Body of pancreas (tissue), 4 donors: ENCODE measurements around the gene RNU6-9. TPM values are rescaled to one million over a fixed set of nuclear protein-coding genes. Genes with fewer than 3 reads are reported as not detected.

ENCODE experiments used
- ATAC-seq: fragments of 150-250 bp; one replicate; pipeline ENCODE4 v1.9.1; 2016
- DNase-seq, 4 donors: peaks; one replicate each; pipeline ENCODE4 v3.0.0-alpha.2; 2019
- H3K27ac ChIP-seq, 4 donors: fragments of 200-600 bp; sonication (generic); 1 replicate in 3 of 4; 2 replicates in 1 of 4; pipeline versions ENCODE4 v1.5.1 to v1.6.1; 2016 to 2019; ENCODE audit warnings: mild to moderate bottlenecking in 1 of 4, mixed read lengths in 1 of 4, moderate library complexity in 1 of 4
- H3K27me3 ChIP-seq, 2 donors: fragments of 200-600 bp; sonication (generic); one replicate each; pipeline ENCODE4 v1.6.0; 2016; ENCODE audit warnings: mild to moderate bottlenecking in 1 of 2
- H3K36me3 ChIP-seq, 2 donors: fragments of 200-600 bp; sonication (generic); replicated peaks in 1 of 2; 2 replicates each; pipeline ENCODE4 v1.5.1; 2016; ENCODE audit warnings: low read depth in 2 of 2; ENCODE audit not compliant: insufficient read depth in 1 of 2
- H3K4me1 ChIP-seq: fragments of 200-600 bp; sonication (generic); one replicate; pipeline ENCODE4 v1.6.0; 2016
- H3K4me3 ChIP-seq, 2 donors: fragments of 200-600 bp; sonication (generic); 1 replicate in 1 of 2; 2 replicates in 1 of 2; pipeline ENCODE4 v1.5.1; 2016 to 2019
- H3K9me3 ChIP-seq, 3 donors: fragments of 200-600 bp; sonication (generic); 1 replicate in 2 of 3; 2 replicates in 1 of 3; pipeline ENCODE4 v1.5.1; 2016
- CTCF ChIP-seq, 7 experiments: fragments of 450-650 bp in 4 of 7; fragments of 200-600 bp in 3 of 7; sonication (generic) in 3 of 7; IDR thresholded peaks; one replicate each; pipeline ENCODE4 v1.5.1; 2016 to 2019; ENCODE audit warnings: antibody characterized with exemption in 7 of 7
- POLR2A ChIP-seq, 3 donors: fragments of 450-650 bp; IDR thresholded peaks; one replicate each; pipeline ENCODE4 v1.6.1; 2016; ENCODE audit warnings: antibody characterized with exemption in 3 of 3, mild to moderate bottlenecking in 2 of 3
- WGBS, 2 donors: methylation state at CpG; one replicate each; pipeline ENCODE4 v1.1.5; 2017; 5-methylcytosine and 5-hydroxymethylcytosine counted together
- intact Hi-C: fragments of 100-400 bp; cut with DNase I; formaldehyde crosslinking; loops from one replicate; pipeline ENCODE4 v1.15.1; 2023
- total RNA-seq, 2 donors: library from RNA; depleted of rRNA; stranded (reverse); fragments of >200 nt; gene quantifications; one replicate each; pipeline ENCODE4 v1.1.0, GENCODE V29; 2016

RNU6-9 gene
- total RNA-seq, 2 donors from 2014 or later = not detected

DNA sequence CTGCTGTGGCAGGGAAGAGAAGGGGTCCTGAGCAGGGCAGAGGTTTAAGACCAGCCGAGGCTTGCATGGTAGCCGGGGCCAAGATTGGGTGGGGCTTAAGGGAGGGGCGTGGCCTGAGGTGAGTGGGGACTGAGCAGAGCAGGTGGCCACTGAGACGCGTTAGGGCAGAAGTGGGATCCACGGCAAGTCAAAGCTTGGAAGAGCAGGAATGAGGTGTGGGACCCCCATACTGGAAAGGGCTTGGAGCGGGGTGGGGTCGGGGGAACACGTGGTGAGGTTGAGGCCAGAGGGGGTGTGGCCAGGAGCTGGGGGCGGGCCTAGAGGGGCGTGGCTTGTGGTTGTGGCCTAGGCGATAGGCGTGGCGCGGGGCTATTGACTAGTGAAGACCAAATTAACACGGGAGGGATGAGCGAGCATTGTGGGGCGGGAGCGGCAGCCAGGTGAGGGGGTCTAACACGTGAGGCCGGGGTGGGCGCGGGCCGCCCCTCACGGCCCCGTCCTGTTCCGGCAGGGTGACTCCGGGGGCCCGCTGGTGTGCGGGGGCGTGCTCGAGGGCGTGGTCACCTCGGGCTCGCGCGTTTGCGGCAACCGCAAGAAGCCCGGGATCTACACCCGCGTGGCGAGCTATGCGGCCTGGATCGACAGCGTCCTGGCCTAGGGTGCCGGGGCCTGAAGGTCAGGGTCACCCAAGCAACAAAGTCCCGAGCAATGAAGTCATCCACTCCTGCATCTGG, 30.5 kb upstream of the RNU6-9 start:
- Histone ChIP-seq H3K27me3 (no peaks in the 10 kb centered on the region), H3K36me3 (no peaks in the 10 kb centered on the region), H3K27ac (no peak overlapping the region), H3K4me3 (no peak overlapping the region), H3K9me3 (no peaks in the 10 kb centered on the region), H3K4me1 (peaks cover 27% of the 10 kb centered on the region)
- DNase-seq (peak; percentile 62 to 73 (median 68)), ATAC-seq (peak; percentile 31)
- 11 to 21% methylated on average over 46 to 48 of the region's 48 CpGs for WGBS, 2 donors
- TF ChIP-seq POLR2A (IDR thresholded peaks at IDR 0.05) (no peak), CTCF (IDR thresholded peaks at IDR 0.05) (no peak)
- intact Hi-C loops = loop anchor here (5.0 kb wide), 1 partner anchor 55 kb away; the partner anchor contains the start of gene KISS1R

DNA sequence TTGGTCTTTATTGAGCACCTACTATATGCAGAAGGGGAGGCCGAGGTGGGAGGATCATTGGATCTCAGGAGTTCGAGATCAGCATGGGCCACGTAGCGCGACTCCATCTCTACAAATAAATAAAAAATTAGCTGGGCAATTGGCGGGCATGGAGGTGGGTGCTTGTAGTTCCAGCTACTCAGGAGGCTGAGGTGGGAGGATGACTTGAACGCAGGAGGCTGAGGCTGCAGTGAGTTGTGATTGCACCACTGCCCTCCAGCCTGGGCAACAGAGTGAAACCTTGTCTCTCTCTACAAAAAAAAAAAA, 30.0 kb upstream of the RNU6-9 start:
- TF ChIP-seq POLR2A (IDR thresholded peaks at IDR 0.05) (no peak), CTCF (IDR thresholded peaks at IDR 0.05) (no peak)
- WGBS, 2 donors = 72 to 86% methylated on average over 7 of the region's 7 CpGs
- H3K27ac ChIP-seq = peak overlapping the region in 1 of 4 donors; percentile 64

GRCh38 chr19:866769-867300, 26.4 kb upstream of the RNU6-9 start:
- DNase-seq (no peak), ATAC-seq (no peak)
- Histone ChIP-seq H3K9me3 (no peaks in the 10 kb centered on the region), H3K36me3 (peaks cover 2 to 8% of the 10 kb centered on the region in 2 donors), H3K4me1 (peaks cover 19% of the 10 kb centered on the region), H3K27me3 (no peaks in the 10 kb centered on the region), H3K27ac (no peak overlapping the region), H3K4me3 (no peak overlapping the region)
- intact Hi-C loops = no loop called here
- TF ChIP-seq CTCF (IDR thresholded peaks at IDR 0.05) = no peak
- TF ChIP-seq POLR2A (IDR thresholded peaks at IDR 0.05) = no peak
- WGBS, 2 donors = 86 to 94% methylated on average over 31 to 34 of the region's 38 CpGs

More for the DNA sequence above, 30.0 kb upstream of the RNU6-9 start:
- Histone ChIP-seq H3K9me3 (no peaks in the 10 kb centered on the region), H3K27me3 (no peaks in the 10 kb centered on the region), H3K4me3 (no peak overlapping the region), H3K36me3 (peaks cover 0 to 2% of the 10 kb centered on the region in 2 donors), H3K4me1 (peaks cover 27% of the 10 kb centered on the region)
- DNase-seq (no peak), ATAC-seq (no peak)
- intact Hi-C loops = loop anchor here (5.0 kb wide), 1 partner anchor 54 kb away; the partner anchor contains the start of gene KISS1R

- WGBS, 2 donors = 82 to 92% methylated on average over 10 to 16 of the region's 16 CpGs
- no peak overlapping the region for H3K4me3 ChIP-seq
- ATAC-seq = no peak
These were observed 25.9 kb upstream of the RNU6-9 start for GRCh38 chr19:867301-867793.

More at GRCh38 chr19:867301-867793, 25.9 kb upstream of the RNU6-9 start:
- Histone ChIP-seq H3K27ac (no peak overlapping the region), H3K27me3 (no peaks in the 10 kb centered on the region), H3K4me1 (peaks cover 20% of the 10 kb centered on the region), H3K9me3 (no peaks in the 10 kb centered on the region), H3K36me3 (peaks cover 2 to 8% of the 10 kb centered on the region in 2 donors)
- no peak for TF ChIP-seq POLR2A (IDR thresholded peaks at IDR 0.05)
- no peak for TF ChIP-seq CTCF (IDR thresholded peaks at IDR 0.05)
- intact Hi-C loops = no loop called here
- DNase-seq = no peak
